NCI-H2171 (cell line): ENCODE results near the gene CBX6.

Source experiments
- DNase-seq: peaks from one replicate; lab custom pipeline; 2025; lab: John Stamatoyannopoulos, UW

CBX6 gene

DNA sequence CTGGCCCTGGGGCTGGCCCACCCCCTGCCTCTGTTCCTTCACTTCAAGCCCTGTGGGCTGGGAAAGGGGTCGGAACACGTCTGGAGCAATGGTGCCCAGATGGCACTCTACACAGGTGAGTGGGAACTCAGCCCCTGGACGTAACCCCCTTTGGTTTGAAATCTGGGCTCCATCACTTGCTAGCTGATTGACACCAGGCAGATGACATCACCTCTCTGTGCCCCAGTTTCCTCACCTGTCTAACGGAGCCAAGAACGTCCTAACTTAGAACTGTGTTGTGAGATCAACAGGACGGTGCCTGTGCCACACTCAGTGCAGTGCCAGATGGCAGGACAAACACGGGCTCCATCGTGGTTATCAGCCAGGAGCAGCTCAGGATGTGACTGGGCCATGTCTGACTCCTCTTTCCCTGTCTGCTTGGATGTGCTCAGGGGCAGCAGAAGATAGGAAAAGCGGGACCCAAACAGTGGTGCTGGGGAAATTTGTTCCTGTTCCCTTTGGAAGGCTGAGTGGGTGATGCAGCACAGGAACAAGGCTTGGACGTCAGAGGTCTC lies 52.6 kb downstream of the CBX6 start:
- DNase-seq, result no peak

DNA sequence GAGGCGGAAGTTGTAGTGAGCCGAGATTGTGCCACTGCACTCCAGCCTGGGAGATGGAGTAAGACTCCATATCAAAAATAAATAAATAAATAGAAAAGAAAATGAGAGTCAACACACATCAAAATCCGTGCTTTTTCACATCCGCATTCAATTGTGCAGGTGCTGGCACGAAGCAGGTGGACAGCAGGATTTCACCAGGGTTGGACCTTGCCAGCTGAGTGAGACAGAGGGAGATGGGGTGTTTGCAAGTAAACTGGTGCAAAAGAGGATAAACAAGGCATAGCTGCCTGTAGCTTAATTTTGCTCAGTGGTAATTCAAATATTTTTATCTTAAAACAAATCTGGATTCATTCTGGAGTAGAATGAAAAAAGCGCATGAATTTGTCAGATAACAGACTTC lies 54.8 kb downstream of the CBX6 start:
- DNase-seq, result no peak

DNA sequence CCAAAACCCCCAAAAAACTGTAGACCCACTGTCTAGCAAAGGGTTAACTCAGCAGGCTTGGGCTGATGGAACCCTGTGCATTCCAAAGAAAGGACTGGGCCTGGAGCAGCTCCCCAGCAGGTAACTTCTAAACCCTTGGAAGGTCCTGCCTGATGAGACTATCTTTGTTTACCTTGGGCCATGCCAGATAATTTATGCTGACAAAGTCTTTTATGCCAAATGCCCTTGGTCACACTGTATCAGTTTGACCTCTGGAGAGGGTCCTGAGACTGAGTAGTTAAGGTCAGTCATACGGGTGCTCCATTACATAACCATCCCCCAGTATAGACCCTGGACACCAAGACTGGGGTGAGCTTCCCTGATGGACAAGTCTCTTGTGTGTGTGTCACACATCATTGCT lies 56.2 kb downstream of the CBX6 start:
- no peak for DNase-seq
